Measurements from ENCODE around the gene KDM5A.
"Not testable (repeated sequence)": the region's sequence is repeated elsewhere in the genome, so short reads cannot be mapped to it uniquely, and the experiment has no call there.

The KDM5A gene

GRCh38 chr12:389142-390096 lies at the start of gene KDM5A:
Gene KDM5A, minus strand, starts transcription at chr12:389320. Its CDS starts 229 bp downstream, at chr12:389091.
- DNase-seq = no peak

- DNase-seq = not testable (repeated sequence)
These were observed 46.6 kb upstream of the KDM5A start for GRCh38 chr12:435737-436136.

- no peak for DNase-seq
These were observed 33.4 kb upstream of the KDM5A start for GRCh38 chr12:422526-422925.

- DNase-seq = no peak
These were observed 29.3 kb upstream of the KDM5A start for GRCh38 chr12:418432-418831.

GRCh38 chr12:414859-415258 lies 25.7 kb upstream of the KDM5A start:
- no peak for DNase-seq

- DNase-seq = no peak
These were observed 12.9 kb upstream of the KDM5A start for GRCh38 chr12:402029-402389.

GRCh38 chr12:401235-402028 lies 12.3 kb upstream of the KDM5A start, which contains the start of gene CCDC77:
Gene CCDC77, plus strand, starts transcription at chr12:401644. Its CDS starts 7,740 bp downstream, at chr12:409384.
- no peak for DNase-seq

GRCh38 chr12:400828-401227 lies 11.7 kb upstream of the KDM5A start:
- DNase-seq = no peak

- DNase-seq = no peak
These were observed 479 bp downstream of the KDM5A start for GRCh38 chr12:388541-389141.

- DNase-seq = no peak
These were observed 1.1 kb downstream of the KDM5A start for GRCh38 chr12:388012-388411.

GRCh38 chr12:386651-387050 lies 2.5 kb downstream of the KDM5A start:
- no peak for DNase-seq

- not testable (repeated sequence) for DNase-seq
These were observed 18.2 kb downstream of the KDM5A start for GRCh38 chr12:370739-371485.

GRCh38 chr12:367972-368371 lies 21.1 kb downstream of the KDM5A start:
- no peak for DNase-seq

GRCh38 chr12:366820-367219 lies 22.3 kb downstream of the KDM5A start:
- DNase-seq = no peak

- DNase-seq = no peak
These were observed 30.0 kb downstream of the KDM5A start for GRCh38 chr12:359091-359490.

- no peak for DNase-seq
These were observed 32.7 kb downstream of the KDM5A start for GRCh38 chr12:356276-356988.

- DNase-seq = not testable (repeated sequence)
These were observed 37.9 kb downstream of the KDM5A start for GRCh38 chr12:351197-351596.

- not testable (repeated sequence) for DNase-seq
These were observed 39.5 kb downstream of the KDM5A start for GRCh38 chr12:349625-350024.

- not testable (repeated sequence) for DNase-seq
These were observed 46.1 kb downstream of the KDM5A start for GRCh38 chr12:343036-343435.

- no peak for DNase-seq
These were observed 52.1 kb downstream of the KDM5A start for GRCh38 chr12:337039-337438.

GRCh38 chr12:334125-334524 lies 55.0 kb downstream of the KDM5A start:
- no peak for DNase-seq
